ENCODE results near the gene PRDX6. TPM values are rescaled to one million over a fixed set of nuclear protein-coding genes. Genes with fewer than 3 reads are reported as not detected.
A peak's percentile ranks its signal among the peaks of the same experiment; 100 is the strongest.

The PRDX6 gene
- total RNA-seq, 4 donors from 2014 or later = 141 to 247 (median 175) TPM

GRCh38 chr1:173527151-173527826 is 50.2 kb downstream of the PRDX6 start:
- H3K9me3 ChIP-seq = no peaks in the 10 kb centered on the region
- DNase-seq = no peak
- no peaks in the 10 kb centered on the region for H3K36me3 ChIP-seq
- H3K27ac ChIP-seq = no peak overlapping the region
- H3K4me3 ChIP-seq = no peak overlapping the region
- TF ChIP-seq POLR2A (IDR thresholded peaks at IDR 0.05) (no peak), CTCF (IDR thresholded peaks at IDR 0.05) (no peak)
- intact Hi-C loops (cut with DNase I) = no loop called here
- 34 to 57% methylated on average over 2 of the region's 3 CpGs for WGBS, 2 donors
- peaks cover 0 to 4% (median 0%) of the 10 kb centered on the region in 3 donors for H3K4me1 ChIP-seq
- peaks cover 0 to 3% (median 0%) of the 10 kb centered on the region in 4 donors for H3K27me3 ChIP-seq

- intact Hi-C loops (cut with DNase I) = no loop called here
Measured at GRCh38 chr1:173529106-173529505, 52.0 kb downstream of the PRDX6 start.

GRCh38 chr1:173530795-173531693 is 53.9 kb downstream of the PRDX6 start:
- peaks cover 0 to 4% (median 0%) of the 10 kb centered on the region in 3 donors for H3K4me1 ChIP-seq
- no peaks in the 10 kb centered on the region for H3K36me3 ChIP-seq
- DNase-seq = no peak
- H3K27me3 ChIP-seq = no peaks in the 10 kb centered on the region
- H3K4me3 ChIP-seq = no peak overlapping the region
- no peak overlapping the region for H3K27ac ChIP-seq
- intact Hi-C loops (cut with DNase I) = no loop called here
- WGBS, 2 donors = 47 to 68% methylated on average over 4 of the region's 4 CpGs
- TF ChIP-seq POLR2A (IDR thresholded peaks at IDR 0.05) (no peak), CTCF (IDR thresholded peaks at IDR 0.05) (no peak)
- H3K9me3 ChIP-seq = no peaks in the 10 kb centered on the region

More at GRCh38 chr1:173529106-173529505, 52.0 kb downstream of the PRDX6 start:
- Histone ChIP-seq H3K4me3 (no peak overlapping the region), H3K4me1 (peaks cover 0 to 4% (median 0%) of the 10 kb centered on the region in 3 donors), H3K36me3 (no peaks in the 10 kb centered on the region), H3K27me3 (no peaks in the 10 kb centered on the region), H3K27ac (no peak overlapping the region), H3K9me3 (no peaks in the 10 kb centered on the region)
- DNase-seq = no peak
- TF ChIP-seq POLR2A (IDR thresholded peaks at IDR 0.05) (no peak), CTCF (IDR thresholded peaks at IDR 0.05) (no peak)
- 86 to 87% methylated on average over 4 of the region's 4 CpGs for WGBS, 2 donors

GRCh38 chr1:173532237-173532636 is 55.1 kb downstream of the PRDX6 start:
- Histone ChIP-seq H3K4me3 (peak overlapping the region in 1 of 4 donors; percentile 27), H3K9me3 (no peaks in the 10 kb centered on the region), H3K27me3 (no peaks in the 10 kb centered on the region), H3K36me3 (no peaks in the 10 kb centered on the region), H3K27ac (no peak overlapping the region), H3K4me1 (no peaks in the 10 kb centered on the region)
- TF ChIP-seq CTCF (IDR thresholded peaks at IDR 0.05) = no peak
- TF ChIP-seq POLR2A (IDR thresholded peaks at IDR 0.05) = no peak
- intact Hi-C loops (cut with DNase I) = no loop called here
- no peak for DNase-seq

GRCh38 chr1:173536223-173536622 is 59.1 kb downstream of the PRDX6 start:
- Histone ChIP-seq H3K36me3 (no peaks in the 10 kb centered on the region), H3K4me1 (no peaks in the 10 kb centered on the region), H3K9me3 (no peaks in the 10 kb centered on the region), H3K27ac (no peak overlapping the region), H3K4me3 (no peak overlapping the region), H3K27me3 (peaks cover 0 to 7% (median 0%) of the 10 kb centered on the region in 4 donors)
- no peak for TF ChIP-seq POLR2A (IDR thresholded peaks at IDR 0.05)
- no peak for TF ChIP-seq CTCF (IDR thresholded peaks at IDR 0.05)
- no peak for DNase-seq
- intact Hi-C loops (cut with DNase I) = no loop called here
